Spleen (tissue), 7 donors: Measurements from ENCODE around the gene ZNF837.

Experiments used
- POLR2A ChIP-seq, 3 donors: fragments of 450-650 bp; IDR thresholded peaks; one replicate each; pipeline ENCODE4 v1.5.1; 2017; ENCODE audit warnings: antibody characterized with exemption in 3 of 3, mild to moderate bottlenecking in 1 of 3
- POLR2AphosphoS5 ChIP-seq, 3 donors: sonication (generic); formaldehyde crosslinking; IDR thresholded peaks; one replicate each; pipeline ENCODE4 v1.5.1; 2017; ENCODE audit warnings: antibody characterized with exemption in 3 of 3
- TF ChIP-seq, protein P1 (sequence below), 11 experiments: fragments of 200-600 bp in 7 of 11; fragments of 450-650 bp in 4 of 11; sonication (generic) in 4 of 11; IDR thresholded peaks in 8 of 11; conservative IDR thresholded peaks in 3 of 11; 1 replicate in 7 of 11; 2 replicates in 4 of 11; pipeline versions ENCODE4 v1.4.0 to v1.8.0; 2016 to 2021; ENCODE audit warnings: antibody characterized with exemption in 11 of 11, inconsistent platforms in 4 of 11, mild to moderate bottlenecking in 1 of 11
- donor health status: DM: no; HTN: no; CAD: no; lungs with moderate emphysema.
- donor health status: DM: no; HTN: no; CAD: no.
- donor health status: DM: no; HTN: no; CAD: no.

DNA sequence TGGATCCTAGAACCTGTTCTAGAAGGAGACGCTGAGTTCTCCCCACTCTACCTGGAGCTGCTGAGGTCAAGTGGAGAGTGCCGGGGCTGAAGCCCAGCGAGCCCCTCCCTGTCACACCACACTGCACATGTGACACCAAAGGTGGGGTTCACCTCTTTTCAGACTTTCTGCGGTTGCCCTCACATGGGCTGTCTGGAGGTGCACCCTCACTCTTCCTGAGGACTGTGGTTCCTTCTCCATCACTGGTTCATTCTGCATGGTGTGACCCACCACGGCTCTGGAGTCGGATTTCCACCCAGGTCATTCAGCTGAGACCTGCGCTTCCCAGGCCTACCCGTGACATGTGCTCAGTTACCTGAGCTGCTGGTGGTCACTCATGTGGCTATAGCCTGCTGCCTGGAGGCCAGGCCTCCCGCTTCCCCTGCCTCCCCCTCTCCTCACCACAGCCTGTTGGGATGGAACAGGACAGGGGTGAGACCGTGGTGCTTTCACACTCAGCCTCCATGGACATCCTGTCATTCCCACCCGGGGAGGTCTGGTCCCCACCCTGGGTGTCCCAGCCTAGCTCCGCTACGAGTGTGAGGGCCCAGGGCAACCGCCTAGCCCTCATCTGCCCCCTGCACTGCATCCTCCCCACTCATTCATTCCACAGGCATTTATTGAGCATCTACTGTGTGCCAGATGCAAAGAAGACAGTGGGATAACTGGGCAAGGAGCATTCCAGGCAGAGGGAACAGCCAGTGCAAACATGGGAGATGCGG, 26.9 kb downstream of the ZNF837 start:
- TF ChIP-seq, protein P1, sequence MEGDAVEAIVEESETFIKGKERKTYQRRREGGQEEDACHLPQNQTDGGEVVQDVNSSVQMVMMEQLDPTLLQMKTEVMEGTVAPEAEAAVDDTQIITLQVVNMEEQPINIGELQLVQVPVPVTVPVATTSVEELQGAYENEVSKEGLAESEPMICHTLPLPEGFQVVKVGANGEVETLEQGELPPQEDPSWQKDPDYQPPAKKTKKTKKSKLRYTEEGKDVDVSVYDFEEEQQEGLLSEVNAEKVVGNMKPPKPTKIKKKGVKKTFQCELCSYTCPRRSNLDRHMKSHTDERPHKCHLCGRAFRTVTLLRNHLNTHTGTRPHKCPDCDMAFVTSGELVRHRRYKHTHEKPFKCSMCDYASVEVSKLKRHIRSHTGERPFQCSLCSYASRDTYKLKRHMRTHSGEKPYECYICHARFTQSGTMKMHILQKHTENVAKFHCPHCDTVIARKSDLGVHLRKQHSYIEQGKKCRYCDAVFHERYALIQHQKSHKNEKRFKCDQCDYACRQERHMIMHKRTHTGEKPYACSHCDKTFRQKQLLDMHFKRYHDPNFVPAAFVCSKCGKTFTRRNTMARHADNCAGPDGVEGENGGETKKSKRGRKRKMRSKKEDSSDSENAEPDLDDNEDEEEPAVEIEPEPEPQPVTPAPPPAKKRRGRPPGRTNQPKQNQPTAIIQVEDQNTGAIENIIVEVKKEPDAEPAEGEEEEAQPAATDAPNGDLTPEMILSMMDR (IDR thresholded peaks at IDR 0.05 in 8 of 11, conservative IDR thresholded peaks at IDR 0.05 in 3 of 11), result no peak
- peak in 1 of 3 donors; percentile 27 for TF ChIP-seq POLR2AphosphoS5 (IDR thresholded peaks at IDR 0.05)
- TF ChIP-seq POLR2A (IDR thresholded peaks at IDR 0.05), result no peak
